Calu3 (cell line): ENCODE data around the gene KCNV2. TPM values are rescaled to one million over a fixed set of nuclear protein-coding genes. Genes with fewer than 3 reads are reported as not detected.

Source experiments
- BruUV-seq: library from RNA; stranded (reverse); fragments of 400-500 nt; replicated peaks from 2 replicates; lab custom pipeline; 2021; lab: Mats Ljungman, UMichigan
- CTCF ChIA-PET: fragments of 300-600 bp; sonication (Branson Sonifier 250); formaldehyde crosslinking; loops from one replicate; lab custom pipeline; 2022; ENCODE audit warnings: antibody characterized with exemption; lab: Charles Lee
- DNase-seq: peaks from one replicate; pipeline ENCODE4 v3.0.0; 2022
- H3K27ac Mint-ChIP-seq: one replicate; pipeline ENCODE4 v1.8.0; 2022; ENCODE audit warnings: mixed read lengths; ENCODE audit not compliant: unreplicated experiment
- H3K27me3 Mint-ChIP-seq: one replicate; pipeline ENCODE4 v1.8.0; 2022; ENCODE audit warnings: mixed read lengths; ENCODE audit not compliant: unreplicated experiment
- H3K36me3 Mint-ChIP-seq: one replicate; pipeline ENCODE4 v1.8.0; 2022; ENCODE audit warnings: mild to moderate bottlenecking, moderate library complexity, mixed read lengths; ENCODE audit not compliant: insufficient read depth, unreplicated experiment
- H3K4me1 Mint-ChIP-seq: one replicate; pipeline ENCODE4 v1.8.0; 2022; ENCODE audit warnings: mild to moderate bottlenecking, low read depth, mixed read lengths; ENCODE audit not compliant: unreplicated experiment
- H3K4me3 Mint-ChIP-seq: one replicate; pipeline ENCODE4 v1.8.0; 2022; ENCODE audit warnings: mild to moderate bottlenecking, low read depth, moderate library complexity, mixed read lengths; ENCODE audit not compliant: unreplicated experiment
- H3K9me3 Mint-ChIP-seq: one replicate; pipeline ENCODE4 v1.8.0; 2022; ENCODE audit warnings: low read depth, mixed read lengths; ENCODE audit not compliant: unreplicated experiment
- CTCF ChIP-seq: fragments of 200-600 bp; IDR thresholded peaks from one replicate; pipeline ENCODE4 v1.8.0; 2022; ENCODE audit warnings: antibody characterized with exemption; ENCODE audit not compliant: unreplicated experiment
- intact Hi-C: fragments of 100-400 bp; cut with micrococcal nuclease; formaldehyde crosslinking; loops from one replicate; pipeline ENCODE4 v1.10.0; 2022; ENCODE audit not compliant: unreplicated experiment
- total RNA-seq: library from RNA; stranded (reverse); gene quantifications from 2 replicates; pipeline ENCODE4 v1.2.3, GENCODE V29; 2022

The KCNV2 gene
- total RNA-seq, 1 experiment from 2014 or later, result not detected

GRCh38 chr9:2676466-2676865 is 40.8 kb upstream of the KCNV2 start:
- no TSS peak for BruUV-seq
- H3K4me1 Mint-ChIP-seq, result peaks cover 17% of the 10 kb centered on the region
- no peak overlapping the region for H3K27ac Mint-ChIP-seq
- H3K36me3 Mint-ChIP-seq, result no peaks in the 10 kb centered on the region
- H3K9me3 Mint-ChIP-seq, result peaks cover 3% of the 10 kb centered on the region
- intact Hi-C loops, result no loop called here
- H3K27me3 Mint-ChIP-seq, result no peaks in the 10 kb centered on the region
- no peak overlapping the region for H3K4me3 Mint-ChIP-seq
- CTCF ChIA-PET, result no interaction called here
- DNase-seq, result peak; percentile 16
- TF ChIP-seq CTCF, result no peak

GRCh38 chr9:2677915-2678889 is 39.1 kb upstream of the KCNV2 start:
- Mint-ChIP-seq H3K27ac (no peak overlapping the region), H3K36me3 (no peaks in the 10 kb centered on the region), H3K4me1 (peaks cover 17% of the 10 kb centered on the region), H3K27me3 (no peaks in the 10 kb centered on the region), H3K9me3 (peaks cover 3% of the 10 kb centered on the region), H3K4me3 (no peak overlapping the region)
- no peak for DNase-seq
- intact Hi-C loops, result no loop called here
- TF ChIP-seq CTCF, result no peak
- CTCF ChIA-PET, result no interaction called here
- no TSS peak for BruUV-seq

- no peak for DNase-seq
- no peak overlapping the region for H3K4me3 Mint-ChIP-seq
- intact Hi-C loops, result no loop called here
These were observed 38.3 kb upstream of the KCNV2 start for GRCh38 chr9:2679011-2679410.

GRCh38 chr9:2681981-2682380 is 35.3 kb upstream of the KCNV2 start:
- Mint-ChIP-seq H3K4me3 (no peak overlapping the region), H3K27ac (no peak overlapping the region), H3K27me3 (no peaks in the 10 kb centered on the region), H3K4me1 (peaks cover 8% of the 10 kb centered on the region), H3K36me3 (no peaks in the 10 kb centered on the region), H3K9me3 (peaks cover 3% of the 10 kb centered on the region)
- no peak for DNase-seq
- no TSS peak for BruUV-seq
- intact Hi-C loops, result no loop called here
- CTCF ChIA-PET, result no interaction called here
- no peak for TF ChIP-seq CTCF

More at GRCh38 chr9:2679011-2679410, 38.3 kb upstream of the KCNV2 start:
- Mint-ChIP-seq H3K9me3 (peaks cover 3% of the 10 kb centered on the region), H3K27ac (no peak overlapping the region), H3K36me3 (no peaks in the 10 kb centered on the region), H3K27me3 (no peaks in the 10 kb centered on the region), H3K4me1 (peaks cover 17% of the 10 kb centered on the region)
- no TSS peak for BruUV-seq
- TF ChIP-seq CTCF, result no peak
- CTCF ChIA-PET, result no interaction called here
